HT1080 (cell line): ENCODE results near the gene C6orf132. TPM values are rescaled to one million over a fixed set of nuclear protein-coding genes. Genes with fewer than 3 reads are reported as not detected.

Experiments
- DNase-seq: peaks from one replicate; pipeline ENCODE4 v3.0.0-alpha.2; 2015; ENCODE audit warnings: low read depth
- total RNA-seq: library from RNA; depleted of rRNA; stranded (reverse); fragments of >200 nt; shearing (Covaris generic); gene quantifications from 2 replicates; pipeline ENCODE4 v1.2.3, GENCODE V29; 2014

The C6orf132 gene
- total RNA-seq, 1 experiment from 2014 or later, result not detected

DNA sequence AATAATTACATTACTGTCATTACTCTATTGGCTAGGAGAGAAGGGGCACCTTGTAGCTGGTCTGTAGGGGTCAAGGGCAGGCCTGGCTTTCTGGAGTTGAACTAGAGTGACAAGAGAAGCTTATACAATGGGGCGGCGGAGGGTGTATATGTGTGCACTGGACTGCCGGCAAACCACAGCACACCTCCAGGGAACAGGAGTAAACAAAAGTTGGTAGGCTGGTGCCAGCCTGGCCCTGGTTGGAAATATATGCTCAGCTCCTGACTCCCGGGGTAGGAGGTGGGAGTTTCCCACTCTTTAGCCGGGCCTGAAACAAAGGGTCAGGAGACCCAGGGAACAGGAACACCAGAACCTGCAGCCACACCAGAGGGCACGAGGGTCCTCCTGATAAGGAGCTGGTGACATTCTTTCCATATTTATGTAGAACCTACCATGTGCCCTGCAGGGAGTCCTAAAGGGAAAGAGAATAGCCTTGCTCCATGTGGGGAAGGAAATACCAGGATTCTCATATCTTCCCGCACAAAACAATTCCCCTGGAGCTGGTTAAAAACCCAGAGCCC lies 5.1 kb downstream of the C6orf132 start:
- no peak for DNase-seq

DNA sequence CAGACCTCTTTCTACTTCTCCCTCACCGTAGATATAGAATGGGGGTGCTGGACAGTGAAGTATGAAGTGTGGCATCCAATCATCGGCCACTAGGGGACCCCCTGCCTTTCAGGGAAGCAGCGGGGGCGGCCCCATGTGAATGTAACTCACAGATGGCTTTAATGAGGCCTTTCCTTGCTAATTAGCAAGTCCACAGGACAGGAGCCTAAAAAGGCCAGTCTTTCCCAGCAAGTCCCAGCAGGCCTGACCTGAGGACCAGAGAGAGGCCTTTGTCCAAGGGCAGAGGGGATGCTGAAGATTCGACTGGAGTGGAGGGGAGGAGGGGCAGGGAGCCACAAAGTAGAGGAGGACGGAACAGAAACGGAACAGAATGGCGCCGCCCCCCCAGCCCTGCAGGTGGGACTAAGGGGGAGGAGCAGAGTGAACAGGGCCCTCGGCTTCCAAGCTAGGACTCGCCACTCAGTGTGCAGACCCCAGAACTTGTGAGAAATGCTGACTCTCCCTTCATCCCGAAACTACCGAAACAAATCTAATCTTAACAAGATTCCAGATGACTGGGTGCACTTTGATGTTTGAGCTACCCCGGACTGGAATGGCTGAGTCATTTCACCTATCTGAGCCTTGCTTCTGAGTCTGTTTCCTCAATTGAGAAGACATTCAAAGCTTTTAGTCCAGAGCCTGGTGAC lies 5.8 kb downstream of the C6orf132 start:
- DNase-seq, result peak; percentile 65

DNA sequence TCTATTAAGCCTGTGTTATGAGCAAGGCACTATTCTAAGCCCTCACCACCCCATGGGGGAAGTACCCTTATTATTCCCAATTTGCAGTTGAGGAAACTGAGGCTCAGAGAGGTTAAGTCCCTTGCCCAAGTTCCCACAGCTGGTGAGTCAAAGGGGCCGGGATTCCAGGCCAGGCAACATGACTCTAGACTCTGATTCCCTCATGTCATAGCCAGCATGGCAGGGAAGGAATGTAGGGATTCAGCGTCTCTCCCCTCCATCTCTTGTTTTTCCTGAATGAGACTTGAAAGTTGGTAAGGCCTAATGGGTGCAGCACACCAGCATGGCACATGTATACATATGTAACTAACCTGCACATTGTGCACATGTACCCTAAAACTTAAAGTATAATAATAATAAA lies 6.7 kb downstream of the C6orf132 start:
- DNase-seq, result no peak

DNA sequence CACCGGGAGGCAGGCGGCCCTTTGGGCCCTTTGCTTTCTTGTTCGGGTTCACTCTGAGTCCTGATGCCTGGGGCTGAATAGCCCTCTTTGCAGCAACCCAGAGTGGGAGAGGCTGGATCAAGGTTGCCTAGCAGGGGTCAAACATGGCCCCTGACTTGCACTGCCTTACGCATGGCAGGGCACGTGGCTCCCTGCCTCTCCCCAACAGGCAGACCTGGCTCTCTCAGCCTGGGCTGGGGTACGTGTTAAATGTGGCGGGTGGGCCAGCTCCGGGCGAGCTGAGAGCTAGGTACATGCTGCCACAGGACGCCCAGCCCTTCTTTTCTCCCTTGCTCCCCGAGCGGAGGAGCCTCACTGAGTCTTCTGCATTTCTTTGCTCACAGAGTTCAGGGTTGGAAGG lies 7.3 kb downstream of the C6orf132 start:
- DNase-seq, result no peak

DNA sequence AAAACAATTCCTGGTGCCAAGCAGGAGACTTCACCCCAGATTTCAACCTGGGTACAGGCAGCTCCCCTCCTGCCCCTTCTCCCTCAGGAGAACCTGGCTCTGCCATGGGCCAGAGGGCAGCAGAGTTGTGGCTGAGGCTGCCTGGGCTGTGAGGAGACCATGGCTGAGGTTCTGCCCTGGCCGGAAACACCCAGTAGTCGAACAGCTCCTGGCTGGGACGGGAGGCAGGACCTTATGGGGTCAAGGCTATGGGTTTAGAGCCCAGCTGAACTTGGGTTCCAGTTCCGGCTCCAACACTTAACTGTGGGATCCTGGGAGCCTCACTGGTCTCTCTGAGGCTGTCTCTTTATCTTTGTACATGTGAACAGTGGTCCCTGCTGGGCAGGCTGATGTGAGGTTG lies 8.5 kb downstream of the C6orf132 start:
- no peak for DNase-seq

GRCh38 chr6:42131531-42131930 lies 10.9 kb downstream of the C6orf132 start:
- peak; percentile 84 for DNase-seq

DNA sequence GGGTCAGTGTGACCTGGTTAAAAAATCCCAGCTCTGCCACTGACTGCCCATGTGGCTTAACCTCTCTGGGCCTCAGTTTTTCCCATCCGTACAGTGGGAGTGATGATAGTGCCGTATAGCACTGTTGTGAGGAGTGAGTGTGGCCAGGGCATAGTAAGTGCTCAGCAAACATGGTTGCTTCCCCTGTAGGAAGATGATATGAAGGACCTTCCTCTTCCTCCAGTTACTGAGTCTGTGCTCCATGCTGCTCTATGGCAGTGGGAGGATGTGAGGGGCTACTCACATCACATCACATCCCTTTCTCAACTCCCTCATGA lies 13.1 kb downstream of the C6orf132 start:
- no peak for DNase-seq

DNA sequence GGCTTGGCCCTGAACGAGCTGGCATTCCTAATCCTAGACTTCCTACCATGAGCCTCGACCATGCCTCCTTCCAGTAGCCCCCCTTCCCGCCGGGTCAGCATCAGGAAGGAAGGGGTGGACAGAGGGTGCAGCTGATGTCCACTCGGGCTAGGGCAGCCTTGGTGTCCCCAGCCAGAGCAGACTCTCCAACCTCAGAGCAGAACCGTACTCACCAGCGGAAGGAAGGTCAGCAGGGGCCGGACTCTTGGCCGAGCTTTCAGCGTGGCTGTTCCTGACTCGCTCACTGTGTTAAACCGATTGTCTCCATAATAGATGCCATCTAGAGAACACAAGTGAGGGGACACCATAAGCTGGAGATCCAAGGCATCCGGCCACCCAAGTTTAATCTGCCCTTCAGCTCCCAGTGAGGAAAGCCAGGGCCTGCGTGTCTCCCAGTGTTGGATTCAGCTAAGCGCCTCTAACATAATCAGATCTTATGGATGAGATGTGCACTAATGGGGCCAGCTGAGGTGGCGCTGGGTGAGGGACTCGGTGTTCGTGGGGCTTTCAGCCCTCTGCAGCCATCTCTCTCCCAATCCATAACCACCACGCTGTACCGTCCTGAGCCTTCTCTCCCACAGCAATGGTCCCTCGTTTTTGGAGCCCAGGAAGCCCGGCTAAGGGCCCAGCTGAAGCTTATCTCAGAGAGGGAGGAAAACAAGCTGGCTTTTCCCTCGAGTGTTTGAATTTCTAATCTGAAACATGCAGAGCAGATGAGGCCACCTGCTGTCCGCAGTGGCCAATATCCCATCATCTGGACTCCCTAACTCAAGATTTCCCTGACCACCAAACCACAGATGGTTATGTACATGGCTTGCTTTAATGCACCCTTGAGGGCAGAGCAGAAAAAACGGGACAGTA lies 13.7 kb downstream of the C6orf132 start:
- no peak for DNase-seq

DNA sequence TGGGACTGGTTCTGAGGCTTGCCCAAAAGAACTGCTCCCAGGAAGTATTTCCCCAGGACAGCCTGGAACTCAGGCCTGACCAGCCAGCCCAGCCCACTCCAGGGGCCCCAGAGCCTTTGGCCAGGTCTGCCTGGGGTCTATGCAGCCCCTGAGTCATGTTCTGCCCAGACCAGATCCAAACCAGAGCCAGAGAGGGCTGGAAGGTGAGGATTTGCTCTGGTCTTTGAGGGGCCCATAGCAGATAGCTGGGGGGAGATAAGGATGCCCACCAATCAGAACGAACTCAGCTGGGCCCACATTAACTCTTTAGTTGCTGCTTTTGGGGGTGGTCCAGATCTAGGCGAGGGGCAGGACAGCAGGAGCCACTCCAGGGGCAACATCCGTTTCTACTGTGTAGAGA lies 16.8 kb downstream of the C6orf132 start:
- no peak for DNase-seq

- no peak for DNase-seq
Observed at GRCh38 chr6:42125231-42125630, 17.2 kb downstream of the C6orf132 start.

DNA sequence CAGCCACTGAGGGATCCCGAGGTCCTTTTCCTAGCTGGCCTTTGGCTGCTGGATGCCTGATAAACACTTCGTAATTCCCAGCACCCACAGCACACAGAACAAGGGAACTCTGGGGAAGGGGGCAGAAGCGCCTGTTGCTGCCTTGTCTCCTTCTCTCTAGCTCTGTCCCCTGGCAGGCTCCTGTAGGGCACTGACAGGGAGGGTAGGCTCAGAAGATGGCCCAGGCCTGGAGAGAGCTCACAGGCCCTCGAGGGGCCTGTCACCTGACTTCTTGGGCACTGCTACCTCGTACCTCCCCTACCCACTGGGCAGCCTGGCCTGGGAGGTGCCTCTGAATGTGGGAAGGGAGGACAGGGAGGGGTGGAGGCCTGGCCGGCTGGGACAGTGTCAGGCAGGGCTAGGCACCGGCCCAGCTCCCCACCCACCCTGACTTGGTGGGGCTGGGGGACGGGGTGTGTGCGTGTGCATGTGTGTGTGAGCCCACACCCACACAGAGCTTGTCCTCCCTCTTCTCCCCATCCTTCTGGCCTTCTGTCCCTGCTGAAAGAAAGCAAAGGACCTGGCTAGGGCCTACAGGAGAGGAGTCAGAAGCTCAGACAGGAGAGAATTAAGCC lies 18.1 kb downstream of the C6orf132 start:
- no peak for DNase-seq

GRCh38 chr6:42123379-42124103 lies 18.9 kb downstream of the C6orf132 start:
- DNase-seq, result no peak

DNA sequence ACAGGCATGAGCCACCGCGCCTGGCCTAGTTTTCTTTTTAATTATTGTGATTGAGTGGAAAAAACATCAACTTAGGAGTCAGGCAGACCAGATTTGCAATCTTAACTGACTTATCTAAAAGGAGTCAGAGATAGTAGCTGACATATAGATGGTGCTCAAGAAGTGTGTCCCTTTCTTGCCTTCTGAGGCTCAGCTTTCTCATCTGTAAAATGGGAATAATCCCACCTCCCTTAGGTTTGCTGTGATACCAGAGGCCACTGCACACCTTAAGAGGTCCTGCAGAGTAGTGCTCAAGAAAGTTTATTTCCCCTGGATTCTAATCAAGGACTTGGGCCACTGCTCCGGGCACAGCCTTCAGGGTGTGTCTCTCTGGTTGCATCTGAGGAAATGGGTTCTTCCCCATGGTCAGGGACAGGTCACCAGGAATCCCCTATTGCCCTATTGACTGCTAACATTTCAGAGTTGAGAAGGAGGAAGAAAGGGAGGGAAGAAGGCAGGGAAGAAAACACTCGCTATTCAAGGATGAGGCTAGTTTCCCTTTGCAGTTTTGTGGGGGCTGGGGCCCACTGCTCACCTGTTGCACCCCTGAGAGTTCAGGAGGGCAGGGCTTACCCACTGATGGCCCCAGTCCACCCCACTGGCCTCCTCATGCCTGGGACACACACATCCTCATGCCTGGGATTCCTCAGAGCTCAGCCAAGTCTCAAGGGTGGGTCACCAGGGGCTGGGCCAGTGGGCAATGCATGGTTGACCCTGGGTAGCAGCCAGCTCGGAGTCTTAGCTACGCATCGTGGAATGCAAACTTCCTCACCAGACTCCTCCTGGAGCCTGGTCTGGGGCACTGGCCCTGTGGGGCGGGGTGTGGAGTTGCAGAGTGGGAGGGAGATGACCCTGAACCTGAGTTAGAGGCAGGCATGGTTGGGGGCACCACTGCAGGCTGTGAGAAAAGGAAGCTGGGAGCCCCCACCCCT lies 21.2 kb downstream of the C6orf132 start:
- no peak for DNase-seq

- no peak for DNase-seq
Observed at GRCh38 chr6:42118162-42119001, 24.0 kb downstream of the C6orf132 start.

- DNase-seq, result no peak
Observed at GRCh38 chr6:42117843-42118161, 24.6 kb downstream of the C6orf132 start.

- peak; percentile 51 for DNase-seq
Observed at GRCh38 chr6:42113936-42114636, 28.3 kb downstream of the C6orf132 start.

DNA sequence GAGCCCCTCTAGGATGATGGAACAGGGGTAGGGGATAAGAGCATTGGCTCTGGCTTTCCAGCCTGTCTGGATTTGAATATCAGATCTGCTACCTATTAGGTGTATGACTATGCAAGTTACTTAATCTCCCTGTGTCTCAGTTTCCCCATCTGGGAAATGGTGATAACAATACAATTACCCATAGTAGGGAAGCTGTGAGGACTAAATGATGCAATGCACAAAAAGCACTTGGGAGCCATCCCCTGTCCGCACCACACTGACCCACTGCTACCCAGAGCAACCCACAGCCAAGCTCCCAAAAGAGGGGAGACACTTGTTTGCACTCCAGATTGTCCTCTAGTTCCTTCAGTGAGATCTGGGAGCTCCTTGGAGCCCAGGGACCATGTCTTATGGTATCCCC lies 30.1 kb downstream of the C6orf132 start:
- DNase-seq, result no peak

GRCh38 chr6:42110683-42111082 lies 31.7 kb downstream of the C6orf132 start:
- no peak for DNase-seq

- DNase-seq, result no peak
Observed at GRCh38 chr6:42108071-42108470, 34.3 kb downstream of the C6orf132 start.
